Left lobe of liver (tissue), 2 donors: ENCODE results near the gene TSPAN12. TPM values are rescaled to one million over a fixed set of nuclear protein-coding genes. Genes with fewer than 3 reads are reported as not detected.

ENCODE experiments used
- ATAC-seq: fragments of 200-7000 bp; cut with Tn5 transposase; one replicate; pipeline ENCODE4 v1.9.1; 2020; ENCODE audit warnings: mild to moderate bottlenecking, moderate library complexity
- DNase-seq: peaks from one replicate; pipeline ENCODE4 v3.0.0-alpha.2; 2020; ENCODE audit warnings: low spot score
- total RNA-seq: library from RNA; stranded (reverse); gene quantifications from one replicate; pipeline ENCODE4 v1.2.1, GENCODE V29; 2021
- donor health status: DM: no; HTN: no; CAD: no; lungs with moderate emphysema.
- donor health status: DM: no; HTN: yes; CAD: no.

TSPAN12 gene
- total RNA-seq, 1 donor from 2014 or later: 15.1 TPM

DNA sequence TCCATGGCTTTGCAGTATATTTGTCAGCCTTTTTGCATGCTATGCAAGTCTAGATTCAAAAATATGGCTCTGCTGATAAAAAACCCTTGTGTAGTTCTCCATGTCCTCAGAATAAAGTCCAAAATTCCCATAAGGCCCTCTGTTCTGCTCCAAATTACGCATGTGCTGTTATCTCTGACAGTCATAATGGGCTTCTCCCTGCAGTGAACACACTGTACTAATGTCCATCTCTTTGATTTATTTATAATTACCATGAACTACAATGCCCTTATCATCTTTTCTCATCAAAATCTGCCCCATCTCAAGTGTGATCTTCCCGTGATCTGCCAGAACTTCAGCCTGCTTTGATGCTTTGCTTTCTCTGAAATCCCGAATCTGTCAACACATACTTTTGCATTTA, 87.7 kb downstream of the TSPAN12 start:
- DNase-seq: no peak
- no peak for ATAC-seq

DNA sequence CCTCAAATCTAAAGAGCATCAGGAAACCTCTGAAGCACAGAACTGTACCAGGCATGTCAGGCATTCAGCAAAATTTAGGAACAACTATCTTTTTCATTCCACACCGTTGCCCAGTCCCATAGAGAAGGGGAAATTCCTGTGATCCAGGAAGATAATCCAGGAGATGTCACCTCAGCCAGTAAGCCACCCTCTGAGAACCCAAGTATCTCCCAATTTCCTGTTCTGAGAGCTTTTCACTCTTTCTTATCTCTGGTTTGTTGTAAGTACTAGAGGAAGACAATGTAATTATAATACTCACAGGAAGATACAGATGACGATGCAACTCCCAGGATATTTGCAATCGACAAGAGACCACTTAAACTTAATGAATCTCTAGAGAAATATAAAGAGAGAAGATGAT, 97.1 kb downstream of the TSPAN12 start:
- DNase-seq (no peak), ATAC-seq (no peak)

DNA sequence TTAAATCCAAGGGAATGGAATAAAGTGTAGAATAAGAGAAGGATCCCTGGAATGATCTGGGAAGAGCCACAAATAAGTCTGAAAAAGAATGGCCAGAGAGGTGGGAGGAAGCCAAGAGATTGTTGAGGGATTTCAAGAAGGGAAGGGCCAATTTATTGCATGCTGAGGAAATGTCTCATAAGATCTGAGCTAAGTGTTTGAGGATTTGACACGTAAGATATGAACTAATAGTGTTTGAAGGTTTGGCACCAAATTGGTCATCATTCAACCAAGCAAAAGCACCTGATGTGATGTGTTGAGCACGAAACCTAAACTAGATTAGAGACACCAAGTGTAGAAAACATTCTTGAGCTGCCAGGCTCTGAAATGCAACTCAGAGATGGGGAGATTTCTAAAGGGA, 97.9 kb downstream of the TSPAN12 start:
- DNase-seq (no peak), ATAC-seq (no peak)

DNA sequence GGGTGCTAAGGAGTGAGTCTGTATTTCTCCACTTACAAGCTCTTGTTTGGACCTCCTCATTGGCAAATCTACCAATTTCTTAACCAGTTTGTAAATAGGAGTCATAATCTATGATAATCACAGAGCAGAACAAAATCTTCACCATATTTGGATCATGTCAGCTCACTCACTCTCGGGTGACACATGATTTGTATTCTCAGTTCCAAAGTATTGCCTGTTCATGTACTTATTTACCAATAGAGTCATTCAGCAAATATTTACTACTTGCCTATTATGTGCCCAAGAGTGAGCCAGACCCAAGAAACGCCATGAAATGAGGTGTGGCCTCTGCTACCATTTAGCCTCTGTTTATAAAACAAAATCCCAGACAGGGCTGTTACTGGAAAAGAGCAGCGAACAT, 114.8 kb downstream of the TSPAN12 start:
- no peak for ATAC-seq
- DNase-seq: no peak

DNA sequence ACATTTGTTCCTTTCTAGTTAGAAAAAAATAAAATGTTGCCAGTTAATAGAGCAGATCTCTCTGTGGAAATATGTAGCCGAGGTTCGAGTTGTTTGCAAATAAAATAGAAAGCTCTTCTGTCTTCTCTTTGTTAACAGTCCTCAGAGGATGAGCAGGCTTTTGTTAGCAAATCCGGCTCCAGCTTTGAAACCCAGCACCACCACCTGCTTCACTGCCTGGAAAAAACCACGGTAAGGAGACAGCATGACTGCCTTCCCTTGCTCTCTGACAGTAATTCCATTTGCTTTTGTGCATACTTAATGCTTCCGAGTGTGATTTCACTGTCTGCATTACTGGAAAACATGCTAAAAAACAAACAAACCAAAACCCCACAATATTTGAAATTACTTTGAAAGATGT, 115.6 kb downstream of the TSPAN12 start:
- DNase-seq: no peak
- ATAC-seq: no peak

DNA sequence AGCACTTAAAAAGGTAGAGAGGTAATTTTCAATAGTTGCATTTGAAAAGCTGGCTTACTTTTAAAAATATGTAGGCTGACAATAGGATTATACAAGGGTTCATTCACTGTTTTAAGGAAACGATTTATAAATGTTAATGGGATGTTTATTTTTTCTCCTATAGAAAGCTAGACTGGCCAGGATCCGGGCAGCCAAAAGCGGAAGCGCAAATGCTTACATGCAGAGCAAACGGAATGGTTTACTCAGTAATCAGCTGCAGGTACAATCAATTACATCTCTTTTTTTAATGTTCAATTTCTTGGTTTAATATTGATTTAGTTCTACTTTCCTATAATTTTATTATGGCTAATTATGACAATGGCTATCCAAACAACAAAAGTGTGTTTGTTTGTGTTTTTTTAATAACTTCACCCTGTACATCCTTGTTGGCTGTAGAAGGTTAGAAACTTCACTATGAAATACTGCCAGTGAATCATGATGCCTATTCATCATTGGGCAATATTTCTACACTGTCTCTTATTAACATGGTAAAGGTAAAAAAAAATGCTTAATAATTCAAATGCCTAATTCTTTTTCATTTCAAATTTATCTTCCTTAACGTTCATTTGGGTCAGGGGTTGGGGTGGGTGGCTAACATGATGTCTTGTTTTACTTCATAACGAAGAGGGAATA, 116.4 kb downstream of the TSPAN12 start:
- ATAC-seq: peak; percentile 52
- no peak for DNase-seq

DNA sequence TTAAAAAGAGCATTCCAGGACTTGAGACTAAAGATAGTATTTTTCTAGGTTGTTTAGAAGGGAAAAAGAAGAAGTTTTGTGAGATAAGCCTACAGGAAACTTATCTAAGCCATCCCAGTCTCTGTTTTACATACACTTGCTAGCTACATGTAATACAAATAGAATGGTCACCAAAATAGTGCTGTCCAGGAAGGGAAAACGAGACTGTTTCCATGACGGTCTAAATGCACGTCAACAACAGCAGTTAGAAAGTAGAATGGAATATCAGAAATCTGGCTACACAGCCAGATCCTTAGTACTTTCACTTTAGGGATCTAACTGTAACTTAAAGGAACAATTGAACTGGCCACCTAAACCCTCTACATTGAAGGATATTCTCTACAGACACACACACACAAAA, 117.6 kb downstream of the TSPAN12 start:
- no peak for DNase-seq
- peak; percentile 69 for ATAC-seq

DNA sequence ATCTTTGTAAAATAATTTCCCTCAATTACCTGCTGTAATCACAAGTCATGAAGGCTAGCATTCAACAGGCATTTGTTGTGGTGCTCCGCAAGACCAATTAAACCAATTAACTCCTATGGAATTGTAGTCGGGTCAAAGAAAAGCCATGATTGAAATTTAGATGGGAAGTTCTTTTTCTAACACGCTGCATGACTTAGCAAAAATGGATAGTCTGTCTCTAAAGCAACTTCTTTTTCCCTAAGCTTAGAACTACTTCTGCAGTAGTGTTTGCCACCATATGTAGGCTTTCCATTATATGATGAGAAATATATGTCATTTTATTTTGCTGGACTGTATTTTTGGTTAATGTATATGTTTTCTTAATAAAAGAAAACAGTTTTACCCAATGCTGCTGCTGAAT, 119.1 kb downstream of the TSPAN12 start:
- DNase-seq (no peak), ATAC-seq (no peak)

Other genes with a start within 250 kb of the TSPAN12 start
- gene ING3, start 92.6 kb upstream of the TSPAN12 start, total RNA-seq: 5.4 TPM
- 34.6 TPM for gene CPED1, start 130.6 kb upstream of the TSPAN12 start, total RNA-seq